Breast epithelium (tissue), 3 donors: ENCODE data around the gene ATL1.

Source experiments
- POLR2A ChIP-seq: fragments of 450-650 bp; IDR thresholded peaks from one replicate; pipeline ENCODE4 v1.6.1; 2016; ENCODE audit warnings: antibody characterized with exemption, mild to moderate bottlenecking, moderate library complexity
- TF ChIP-seq, protein P1 (sequence below), 3 donors: fragments of 450-650 bp; IDR thresholded peaks; one replicate each; pipeline ENCODE4 v1.5.1; 2016 to 2017; ENCODE audit warnings: antibody characterized with exemption in 3 of 3, mild to moderate bottlenecking in 3 of 3, moderate library complexity in 3 of 3

GRCh38 chr14:50550294-50550693 is 9.7 kb upstream of the ATL1 start:
- TF ChIP-seq POLR2A, result no peak
- TF ChIP-seq, protein P1, sequence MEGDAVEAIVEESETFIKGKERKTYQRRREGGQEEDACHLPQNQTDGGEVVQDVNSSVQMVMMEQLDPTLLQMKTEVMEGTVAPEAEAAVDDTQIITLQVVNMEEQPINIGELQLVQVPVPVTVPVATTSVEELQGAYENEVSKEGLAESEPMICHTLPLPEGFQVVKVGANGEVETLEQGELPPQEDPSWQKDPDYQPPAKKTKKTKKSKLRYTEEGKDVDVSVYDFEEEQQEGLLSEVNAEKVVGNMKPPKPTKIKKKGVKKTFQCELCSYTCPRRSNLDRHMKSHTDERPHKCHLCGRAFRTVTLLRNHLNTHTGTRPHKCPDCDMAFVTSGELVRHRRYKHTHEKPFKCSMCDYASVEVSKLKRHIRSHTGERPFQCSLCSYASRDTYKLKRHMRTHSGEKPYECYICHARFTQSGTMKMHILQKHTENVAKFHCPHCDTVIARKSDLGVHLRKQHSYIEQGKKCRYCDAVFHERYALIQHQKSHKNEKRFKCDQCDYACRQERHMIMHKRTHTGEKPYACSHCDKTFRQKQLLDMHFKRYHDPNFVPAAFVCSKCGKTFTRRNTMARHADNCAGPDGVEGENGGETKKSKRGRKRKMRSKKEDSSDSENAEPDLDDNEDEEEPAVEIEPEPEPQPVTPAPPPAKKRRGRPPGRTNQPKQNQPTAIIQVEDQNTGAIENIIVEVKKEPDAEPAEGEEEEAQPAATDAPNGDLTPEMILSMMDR (IDR thresholded peaks at IDR 0.05), result no peak
